Gastroesophageal sphincter (tissue), 3 donors: ENCODE results near the gene CCNJL.
"Not testable (repeated sequence)": the region's sequence is repeated elsewhere in the genome, so short reads cannot be mapped to it uniquely, and the experiment has no call there.

ENCODE experiments used
- EP300 ChIP-seq: sonication (generic); formaldehyde crosslinking; IDR thresholded peaks from one replicate; pipeline ENCODE4 v1.6.1; 2017; ENCODE audit warnings: antibody characterized with exemption, mild to moderate bottlenecking
- POLR2A ChIP-seq, 2 donors: fragments of 450-650 bp; IDR thresholded peaks; one replicate each; pipeline ENCODE4 v1.6.1; 2017; ENCODE audit warnings: antibody characterized with exemption in 2 of 2, mild to moderate bottlenecking in 2 of 2, moderate library complexity in 1 of 2
- POLR2AphosphoS5 ChIP-seq: sonication (generic); formaldehyde crosslinking; IDR thresholded peaks from one replicate; pipeline ENCODE4 v1.6.1; 2017; ENCODE audit warnings: antibody characterized with exemption
- TF ChIP-seq, protein P1 (sequence below), 4 experiments: fragments of 200-600 bp in 2 of 4; fragments of 450-650 bp in 2 of 4; sonication (generic) in 1 of 4; IDR thresholded peaks; one replicate each; pipeline ENCODE4 v1.5.1; 2017 to 2019; ENCODE audit warnings: antibody characterized with exemption in 4 of 4, mild to moderate bottlenecking in 2 of 4, moderate library complexity in 2 of 4

GRCh38 chr5:160334716-160335115 lies 22.4 kb upstream of the CCNJL start:
- TF ChIP-seq, protein P1, sequence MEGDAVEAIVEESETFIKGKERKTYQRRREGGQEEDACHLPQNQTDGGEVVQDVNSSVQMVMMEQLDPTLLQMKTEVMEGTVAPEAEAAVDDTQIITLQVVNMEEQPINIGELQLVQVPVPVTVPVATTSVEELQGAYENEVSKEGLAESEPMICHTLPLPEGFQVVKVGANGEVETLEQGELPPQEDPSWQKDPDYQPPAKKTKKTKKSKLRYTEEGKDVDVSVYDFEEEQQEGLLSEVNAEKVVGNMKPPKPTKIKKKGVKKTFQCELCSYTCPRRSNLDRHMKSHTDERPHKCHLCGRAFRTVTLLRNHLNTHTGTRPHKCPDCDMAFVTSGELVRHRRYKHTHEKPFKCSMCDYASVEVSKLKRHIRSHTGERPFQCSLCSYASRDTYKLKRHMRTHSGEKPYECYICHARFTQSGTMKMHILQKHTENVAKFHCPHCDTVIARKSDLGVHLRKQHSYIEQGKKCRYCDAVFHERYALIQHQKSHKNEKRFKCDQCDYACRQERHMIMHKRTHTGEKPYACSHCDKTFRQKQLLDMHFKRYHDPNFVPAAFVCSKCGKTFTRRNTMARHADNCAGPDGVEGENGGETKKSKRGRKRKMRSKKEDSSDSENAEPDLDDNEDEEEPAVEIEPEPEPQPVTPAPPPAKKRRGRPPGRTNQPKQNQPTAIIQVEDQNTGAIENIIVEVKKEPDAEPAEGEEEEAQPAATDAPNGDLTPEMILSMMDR (IDR thresholded peaks at IDR 0.05), result not testable (repeated sequence)
- TF ChIP-seq POLR2A (IDR thresholded peaks at IDR 0.05); EP300; POLR2AphosphoS5: not testable (repeated sequence)
